ENCODE measurements around the gene MLLT3.

DNA sequence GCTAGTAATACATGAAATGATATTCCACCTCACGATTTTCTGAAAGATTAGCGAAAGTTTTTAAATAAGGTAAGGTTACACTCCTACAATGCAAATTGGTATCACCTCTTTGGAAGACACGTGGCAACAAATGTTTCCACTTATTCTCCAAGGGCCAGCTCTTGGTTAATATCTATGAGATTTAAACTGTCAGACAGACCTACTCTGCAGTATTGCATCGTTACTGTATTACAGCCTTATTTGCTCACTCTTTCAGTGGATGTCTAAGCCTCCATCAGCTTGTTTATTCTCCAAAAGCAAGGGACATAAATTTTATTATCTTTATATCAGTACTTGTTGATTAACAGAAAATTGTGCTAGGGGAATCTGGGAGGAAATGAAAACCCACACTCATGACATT, 135.7 kb downstream of the MLLT3 start:
- TF ChIP-seq POLR2A (IDR thresholded peaks at IDR 0.05): no peak
- TF ChIP-seq, protein P1, sequence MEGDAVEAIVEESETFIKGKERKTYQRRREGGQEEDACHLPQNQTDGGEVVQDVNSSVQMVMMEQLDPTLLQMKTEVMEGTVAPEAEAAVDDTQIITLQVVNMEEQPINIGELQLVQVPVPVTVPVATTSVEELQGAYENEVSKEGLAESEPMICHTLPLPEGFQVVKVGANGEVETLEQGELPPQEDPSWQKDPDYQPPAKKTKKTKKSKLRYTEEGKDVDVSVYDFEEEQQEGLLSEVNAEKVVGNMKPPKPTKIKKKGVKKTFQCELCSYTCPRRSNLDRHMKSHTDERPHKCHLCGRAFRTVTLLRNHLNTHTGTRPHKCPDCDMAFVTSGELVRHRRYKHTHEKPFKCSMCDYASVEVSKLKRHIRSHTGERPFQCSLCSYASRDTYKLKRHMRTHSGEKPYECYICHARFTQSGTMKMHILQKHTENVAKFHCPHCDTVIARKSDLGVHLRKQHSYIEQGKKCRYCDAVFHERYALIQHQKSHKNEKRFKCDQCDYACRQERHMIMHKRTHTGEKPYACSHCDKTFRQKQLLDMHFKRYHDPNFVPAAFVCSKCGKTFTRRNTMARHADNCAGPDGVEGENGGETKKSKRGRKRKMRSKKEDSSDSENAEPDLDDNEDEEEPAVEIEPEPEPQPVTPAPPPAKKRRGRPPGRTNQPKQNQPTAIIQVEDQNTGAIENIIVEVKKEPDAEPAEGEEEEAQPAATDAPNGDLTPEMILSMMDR (IDR thresholded peaks at IDR 0.05): no peak

Data from uterus (tissue), 2 donors.